HepG2 (cell line): ENCODE results near the gene ABCA2. TPM values are rescaled to one million over a fixed set of nuclear protein-coding genes. Genes with fewer than 3 reads are reported as not detected.

Source experiments
- ARHGAP35 ChIP-seq: sonication (generic); formaldehyde crosslinking; IDR thresholded peaks from 2 replicates; pipeline ENCODE4 v1.9.0; 2022; ENCODE audit warnings: mild to moderate bottlenecking, inconsistent platforms, moderate library complexity, missing genetic modification reagents, borderline replicate concordance
- CEBPZ ChIP-seq: IDR thresholded peaks from 2 replicates; pipeline ENCODE4 v1.6.1; 2012; ENCODE audit warnings: low read length, improper control_type of control experiment
- CENPT ChIP-seq: sonication (generic); formaldehyde crosslinking; IDR thresholded peaks from 2 replicates; pipeline ENCODE4 v1.8.0; 2022; ENCODE audit warnings: low read depth, mild to moderate bottlenecking, moderate library complexity, missing genetic modification reagents
- CTCF ChIP-seq: sonication (generic); formaldehyde crosslinking; IDR thresholded peaks from 2 replicates; pipeline ENCODE4 v1.5.0; 2020; ENCODE audit warnings: mild to moderate bottlenecking, missing genetic modification reagents, moderate library complexity
- ELK4 ChIP-seq: sonication (generic); formaldehyde crosslinking; IDR thresholded peaks from 2 replicates; pipeline ENCODE4 v1.9.0; 2021; ENCODE audit warnings: missing genetic modification reagents, borderline replicate concordance
- FOSL1 ChIP-seq: sonication (generic); formaldehyde crosslinking; IDR thresholded peaks from 2 replicates; pipeline ENCODE4 v1.9.0; 2021; ENCODE audit warnings: missing genetic modification reagents, borderline replicate concordance
- FOXO1 ChIP-seq: sonication (generic); formaldehyde crosslinking; IDR thresholded peaks from 2 replicates; pipeline ENCODE4 v1.4.0; 2020; ENCODE audit warnings: missing genetic modification reagents
- HNRNPK ChIP-seq: fragments of 200-400 bp; formaldehyde crosslinking; IDR thresholded peaks from 2 replicates; pipeline ENCODE4 v1.6.1; 2018; ENCODE audit warnings: low read length, low read depth, moderate library complexity, mild to moderate bottlenecking; ENCODE audit not compliant: poor library complexity, severe bottlenecking
- MED13 ChIP-seq: sonication (generic); formaldehyde crosslinking; IDR thresholded peaks from 2 replicates; pipeline ENCODE4 v1.5.0; 2020; ENCODE audit warnings: missing genetic modification reagents
- POGK ChIP-seq: sonication (generic); formaldehyde crosslinking; conservative IDR thresholded peaks from 2 replicates; pipeline ENCODE4 v1.8.0; 2022; ENCODE audit warnings: mild to moderate bottlenecking, moderate library complexity, missing genetic modification reagents
- RFX5 ChIP-seq: IDR thresholded peaks from 2 replicates; pipeline ENCODE4 v1.6.1; 2011; ENCODE audit warnings: low read depth, low read length, improper control_type of control experiment
- RXRB ChIP-seq: IDR thresholded peaks from 2 replicates; pipeline ENCODE4 v1.6.1; 2016; ENCODE audit warnings: borderline replicate concordance, missing genetic modification reagents, missing compliant biosample characterization
- ZFY ChIP-seq: sonication (generic); formaldehyde crosslinking; IDR thresholded peaks from 2 replicates; pipeline ENCODE4 v1.4.0; 2020; ENCODE audit warnings: missing genetic modification reagents
- ZNF546 ChIP-seq: sonication (generic); formaldehyde crosslinking; conservative IDR thresholded peaks from 2 replicates; pipeline ENCODE4 v1.8.1; 2023; ENCODE audit warnings: mild to moderate bottlenecking, missing genetic modification reagents
- ZNF569 ChIP-seq: sonication (generic); formaldehyde crosslinking; IDR thresholded peaks from 2 replicates; pipeline ENCODE4 v1.5.0; 2020; ENCODE audit warnings: mild to moderate bottlenecking, missing genetic modification reagents, moderate library complexity, borderline replicate concordance
- ZNF660 ChIP-seq: sonication (generic); formaldehyde crosslinking; IDR thresholded peaks from 2 replicates; pipeline ENCODE4 v1.5.1; 2020; ENCODE audit warnings: mild to moderate bottlenecking, low read depth, missing genetic modification reagents, borderline replicate concordance
- ZNF740 ChIP-seq: sonication (generic); formaldehyde crosslinking; IDR thresholded peaks from 2 replicates; pipeline ENCODE4 v1.4.0; 2020; ENCODE audit warnings: missing genetic modification reagents
- ZSCAN31 ChIP-seq: sonication (generic); formaldehyde crosslinking; IDR thresholded peaks from 2 replicates; pipeline ENCODE4 v1.5.0; 2020; ENCODE audit warnings: low read depth, mild to moderate bottlenecking, missing genetic modification reagents
- polyA plus RNA-seq, 8 experiments: library from polyadenylated mRNA; depleted of rRNA in 3 of 8; stranded (reverse) in 7 of 8; unstranded in 1 of 8; fragments of >200 nt; fragmentation: Illumina TruSeq in 4 of 8; extraction: Trizol in 4 of 8; gene quantifications; 2 replicates each; pipeline versions ENCODE4 v1.2.1 to v1.2.3, GENCODE V29; 2011 to 2016; ENCODE audit warnings: low read depth in 4 of 8, missing spikeins in 1 of 8, mixed read lengths in 1 of 8; ENCODE audit not compliant: insufficient read depth in 1 of 8
- total RNA-seq, 5 experiments: library from RNA; depleted of rRNA; stranded (reverse); fragments of >200 nt; fragmentation: Illumina TruSeq; extraction: Trizol; gene quantifications; 2 replicates each; pipeline ENCODE4 v1.2.3, GENCODE V29; 2016; ENCODE audit warnings: low read depth in 1 of 5

ABCA2 gene
- total and polyA plus RNA-seq, 2 of the 13 experiments (the other 11 are each of a cell fraction or from before 2014, with no cell fraction given), result 2.9 to 19.2 TPM

GRCh38 chr9:137077010-137077747 lies 49.1 kb upstream of the ABCA2 start, which contains the start of gene UAP1L1 (continued):
- TF ChIP-seq CEBPZ (no peak), FOSL1 (CRISPR knock-in tag) (no peak), ARHGAP35 (no peak), HNRNPK (no peak), RXRB (CRISPR knock-in tag) (no peak), MED13 (CRISPR knock-in tag) (no peak), ELK4 (CRISPR knock-in tag) (no peak), ZNF569 (CRISPR knock-in tag) (no peak), FOXO1 (CRISPR knock-in tag) (no peak), ZSCAN31 (no peak), POGK (no peak), ZNF546 (CRISPR knock-in tag) (0 out of 2 replicates have a peak, but pooled peaks have one; percentile 57), RFX5 (no peak), CENPT (CRISPR knock-in tag) (no peak), ZNF660 (no peak), CTCF (CRISPR knock-in tag) (0 out of 2 replicates have a peak, but pooled peaks have one; percentile 4), ZFY (peak; percentile 64), ZNF740 (no peak)
